GM18526 (cell line): ENCODE results near the gene SMG6.

Experiments
- POLR2A ChIP-seq: IDR thresholded peaks from 3 replicates; pipeline ENCODE4 v1.6.1; 2011; ENCODE audit not compliant: insufficient read length; ENCODE audit errors: extremely low read depth

The SMG6 gene

DNA sequence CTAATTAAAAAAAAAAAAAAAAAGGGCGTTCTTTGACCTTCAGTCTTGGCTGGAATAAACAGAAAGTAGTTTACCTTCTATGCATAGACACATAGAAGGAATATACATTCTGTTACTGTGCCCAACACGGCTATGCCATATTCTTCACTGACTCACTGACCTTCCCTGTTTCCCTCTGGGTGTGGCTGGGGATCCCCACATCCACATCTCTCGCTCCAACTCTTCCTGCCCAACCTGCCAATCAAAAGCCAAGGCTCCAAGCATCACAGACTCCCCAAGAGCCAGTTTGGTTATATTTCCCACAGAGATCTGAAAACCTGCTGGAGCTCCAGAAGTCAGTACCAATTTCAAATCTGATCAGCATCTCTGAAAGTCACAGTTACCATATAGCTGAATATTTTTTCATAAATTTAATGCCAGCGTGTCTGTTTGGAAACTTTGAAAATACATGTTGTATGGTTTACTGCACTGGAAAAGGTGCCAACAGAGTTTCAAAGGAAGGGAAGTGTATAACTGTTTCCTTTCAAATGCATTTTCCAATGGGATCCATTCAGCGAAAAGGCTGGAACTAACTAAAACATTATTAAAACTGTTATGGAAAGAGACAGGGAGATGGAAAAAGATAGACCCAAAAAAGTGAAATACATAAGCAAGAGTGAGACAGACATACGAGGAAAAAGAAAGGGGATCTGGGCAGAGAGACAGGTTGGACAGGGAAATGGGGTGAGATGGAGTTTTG lies 91.8 kb downstream of the SMG6 start:
- TF ChIP-seq POLR2A = no peak

- no peak for TF ChIP-seq POLR2A
Measured at GRCh38 chr17:2210726-2211125, 92.9 kb downstream of the SMG6 start.

DNA sequence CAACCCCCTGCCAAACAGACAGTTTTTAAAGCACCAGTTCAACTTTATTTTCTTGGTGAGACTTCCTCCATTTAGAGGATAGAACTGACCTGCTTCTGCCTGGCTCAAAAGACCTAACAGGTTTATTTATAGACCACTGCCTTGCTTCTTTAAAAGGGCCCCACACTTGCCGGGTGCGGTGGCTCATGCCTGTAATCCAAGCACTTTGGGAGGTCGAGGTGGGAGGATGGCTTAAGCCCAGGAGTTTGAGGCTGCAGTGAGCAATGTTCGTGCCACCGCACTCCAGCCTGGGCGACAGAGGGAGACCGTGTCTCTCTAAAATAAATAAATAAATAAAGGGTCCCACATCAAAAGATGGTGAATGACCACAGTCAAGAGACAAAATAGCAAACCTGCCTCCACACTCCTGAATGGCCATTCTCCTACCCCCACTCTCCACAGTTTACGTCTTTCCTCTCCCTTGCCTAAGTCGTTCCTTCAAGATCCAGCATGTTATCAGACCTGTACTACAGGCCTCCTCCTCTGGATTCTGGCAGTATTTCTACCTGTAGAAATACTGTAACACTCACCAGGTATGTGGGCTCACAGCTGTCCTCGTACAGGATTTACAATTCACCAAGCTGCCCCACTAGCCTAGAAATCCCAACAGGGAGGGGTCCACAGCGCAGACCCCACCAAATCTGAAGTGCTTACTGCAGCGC lies 95.6 kb downstream of the SMG6 start:
- no peak for TF ChIP-seq POLR2A

DNA sequence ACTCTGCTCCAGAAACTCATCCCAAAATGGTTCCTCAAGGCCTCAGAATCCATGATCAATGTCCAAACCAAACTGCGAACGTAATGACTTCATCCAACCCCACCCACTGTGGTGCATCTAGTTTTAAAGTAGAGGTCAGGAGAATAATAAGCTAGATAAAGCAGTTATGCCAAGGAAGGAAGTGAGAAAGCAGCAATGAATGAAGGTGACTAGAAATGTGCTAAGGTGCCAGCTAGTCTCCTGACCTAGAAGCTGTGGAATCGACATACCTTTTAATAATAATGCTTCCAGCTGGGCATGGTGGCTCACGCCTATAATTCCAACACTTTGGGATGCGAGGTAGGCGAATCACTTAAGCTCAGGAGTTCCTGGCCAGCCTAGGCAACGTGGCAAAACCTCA lies 99.2 kb downstream of the SMG6 start:
- TF ChIP-seq POLR2A = no peak

- TF ChIP-seq POLR2A = no peak
Measured at GRCh38 chr17:2203818-2204217, 99.8 kb downstream of the SMG6 start.

- TF ChIP-seq POLR2A = no peak
Measured at GRCh38 chr17:2202996-2203575, 100.5 kb downstream of the SMG6 start.

DNA sequence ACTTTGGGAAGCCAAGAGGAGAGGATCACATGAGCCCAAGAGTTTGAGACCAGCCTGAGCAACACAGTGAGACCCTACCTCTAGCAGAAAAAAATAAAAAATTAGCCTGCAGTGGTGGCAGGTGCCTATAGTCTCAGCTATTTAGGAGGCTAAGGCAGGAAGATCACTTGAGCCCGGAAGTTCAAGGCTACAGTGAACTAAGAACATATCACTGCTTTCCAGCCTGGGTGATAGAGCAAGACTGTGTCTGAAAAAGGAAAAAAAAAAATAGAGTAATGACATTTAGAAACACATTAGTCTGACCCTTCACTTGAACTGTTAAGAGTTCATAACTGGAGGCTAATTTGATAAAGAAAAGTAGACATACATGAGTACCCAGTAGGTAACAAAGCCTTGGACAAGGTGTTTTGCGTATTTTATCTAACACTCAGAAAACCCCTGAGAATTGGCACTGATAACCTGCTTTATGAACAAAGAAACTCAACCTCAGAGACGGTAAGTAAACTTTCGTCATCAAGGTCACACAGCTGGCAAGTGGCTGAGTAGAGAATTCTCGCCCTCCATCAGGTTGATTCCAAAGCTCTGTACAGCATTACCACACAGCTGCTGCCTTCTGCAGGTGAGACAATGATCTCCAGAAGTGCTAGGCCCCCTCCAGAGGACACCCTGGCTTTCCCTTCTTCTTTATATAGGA lies 101.1 kb downstream of the SMG6 start:
- no peak for TF ChIP-seq POLR2A

DNA sequence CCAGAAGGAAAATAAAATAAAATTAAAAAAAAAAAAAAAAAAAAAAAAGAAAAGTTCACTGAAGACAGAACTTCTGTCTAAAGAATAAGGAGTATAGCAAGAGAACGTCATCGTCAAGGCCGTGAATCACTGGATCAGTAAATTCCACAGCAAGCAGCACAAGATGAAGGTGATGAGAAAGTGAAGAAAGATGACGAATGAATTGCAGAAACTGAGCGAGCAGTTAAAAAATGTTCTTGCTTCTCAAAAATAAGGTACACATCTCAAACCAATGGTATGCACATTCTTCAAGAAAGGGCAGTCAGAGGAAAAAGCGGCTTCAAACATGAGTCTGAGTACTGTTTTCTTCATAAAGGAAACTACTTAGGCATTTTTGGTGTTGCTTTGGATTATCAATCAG lies 104.7 kb downstream of the SMG6 start:
- TF ChIP-seq POLR2A = no peak

DNA sequence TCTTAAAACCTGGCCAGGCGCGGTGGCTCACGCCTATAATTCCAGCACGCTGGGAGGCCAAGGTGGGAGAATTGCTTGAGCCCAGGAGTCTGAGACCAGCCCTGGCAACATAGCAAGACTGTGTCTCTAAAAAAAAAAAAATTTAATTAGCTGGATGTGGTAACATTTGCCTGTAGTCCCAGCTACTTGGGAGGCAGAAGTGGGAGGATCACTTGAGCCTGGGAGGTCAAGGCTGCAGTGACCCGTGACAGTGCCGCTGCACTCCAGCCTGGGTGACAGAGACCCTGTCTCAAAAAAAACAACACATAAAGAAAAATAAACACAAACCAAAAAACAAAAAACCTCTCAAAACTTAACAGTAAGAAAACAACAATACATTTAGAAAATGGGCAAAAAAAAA lies 106.3 kb downstream of the SMG6 start:
- no peak for TF ChIP-seq POLR2A

- no peak for TF ChIP-seq POLR2A
Measured at GRCh38 chr17:2195729-2196128, 107.9 kb downstream of the SMG6 start.

DNA sequence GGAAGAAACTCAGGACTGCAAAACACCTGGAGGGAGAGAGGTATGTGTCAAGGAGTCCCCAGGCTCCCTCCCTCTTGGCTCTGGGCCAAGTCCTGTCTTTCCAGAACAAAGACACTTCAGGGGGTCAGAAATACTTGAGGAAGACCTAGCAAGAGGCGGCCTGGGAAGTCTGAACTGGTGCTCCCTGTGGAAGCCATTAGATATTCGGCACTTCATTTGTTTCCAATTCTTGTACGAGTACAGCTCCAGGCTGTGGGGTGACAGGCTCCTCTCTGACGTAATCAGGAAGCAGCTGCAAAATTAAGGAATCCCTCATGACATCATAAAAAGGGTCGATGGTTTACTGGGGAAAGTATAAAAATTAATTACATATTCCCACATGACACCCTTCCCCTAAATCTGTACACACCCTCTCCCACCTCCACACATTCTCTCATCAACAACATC lies 108.7 kb downstream of the SMG6 start:
- TF ChIP-seq POLR2A = no peak

- no peak for TF ChIP-seq POLR2A
Measured at GRCh38 chr17:2192367-2193057, 111.1 kb downstream of the SMG6 start.

DNA sequence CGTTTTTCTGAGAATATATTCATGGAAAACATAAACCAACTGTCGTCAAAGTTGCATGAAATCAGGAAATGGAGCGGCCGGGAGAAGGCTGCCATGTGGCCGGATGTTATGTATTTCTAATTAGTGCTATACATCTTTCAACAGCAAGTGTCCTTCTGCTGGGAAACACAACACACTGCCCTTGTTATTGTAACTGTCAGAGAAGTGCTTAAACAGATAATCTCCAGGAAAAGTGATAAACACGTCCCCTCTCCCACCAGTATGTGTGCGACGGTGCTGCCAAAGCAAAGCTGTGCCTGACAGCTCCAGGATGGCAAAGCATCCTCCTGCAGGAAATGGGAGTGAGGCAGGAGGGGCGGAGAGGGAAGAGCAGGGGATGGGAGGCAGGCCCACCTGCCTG lies 111.8 kb downstream of the SMG6 start:
- no peak for TF ChIP-seq POLR2A

- TF ChIP-seq POLR2A = no peak
Measured at GRCh38 chr17:2191227-2191626, 112.4 kb downstream of the SMG6 start.

- TF ChIP-seq POLR2A = no peak
Measured at GRCh38 chr17:2190014-2190413, 113.6 kb downstream of the SMG6 start.

DNA sequence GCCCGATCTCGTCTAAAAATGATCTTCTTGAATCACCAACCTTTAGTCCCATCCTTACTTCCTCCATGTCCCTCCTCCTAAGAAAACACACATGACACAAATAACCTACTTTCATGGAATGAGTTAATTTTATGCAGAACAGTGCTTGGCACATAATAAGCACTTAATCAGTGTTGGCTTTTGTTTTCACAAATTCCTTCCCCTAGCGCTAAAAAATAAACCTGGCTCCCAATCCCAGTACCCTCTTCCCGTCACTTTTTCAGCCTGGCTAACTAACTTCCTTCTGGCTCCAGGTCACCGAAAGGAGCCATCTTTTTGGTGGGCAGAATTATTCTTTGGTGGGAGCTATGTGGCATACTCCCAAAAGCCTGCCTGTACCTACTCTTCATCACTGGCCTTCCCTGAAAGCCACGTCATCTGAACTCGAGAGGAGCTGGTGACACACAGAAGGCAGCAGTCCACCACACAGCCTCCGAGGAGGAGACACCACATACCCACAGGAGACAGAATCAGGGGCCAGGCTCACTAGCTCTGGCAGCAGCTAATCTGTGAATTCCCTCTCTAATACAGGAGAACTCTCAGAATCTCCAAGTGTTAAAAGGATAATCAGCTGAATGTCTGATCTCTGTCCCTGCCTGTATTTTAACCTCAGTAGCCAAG lies 114.5 kb downstream of the SMG6 start:
- TF ChIP-seq POLR2A = no peak
